A673 (cell line): ENCODE results near the gene MINDY3. TPM values are rescaled to one million over a fixed set of nuclear protein-coding genes. Genes with fewer than 3 reads are reported as not detected.
A peak's percentile ranks its signal among the peaks of the same experiment; 100 is the strongest.

Experiments
- BruUV-seq: library from RNA; stranded (reverse); fragments of 400-500 nt; replicated peaks from 2 replicates; lab custom pipeline; 2021; lab: Mats Ljungman, UMichigan
- CTCF ChIA-PET: fragments of 300-600 bp; sonication (Branson Sonifier 250); formaldehyde crosslinking; loops from one replicate; lab custom pipeline; 2022; ENCODE audit warnings: antibody characterized with exemption; lab: Charles Lee
- POLR2A ChIA-PET: fragments of 300-600 bp; sonication (Branson Sonifier 250); formaldehyde crosslinking; loops from one replicate; lab custom pipeline; 2022; ENCODE audit warnings: antibody characterized with exemption; ENCODE audit not compliant: low non-redundant PET; lab: Charles Lee
- DNase-seq: peaks from one replicate; pipeline ENCODE4 v3.0.0-alpha.2; 2015; ENCODE audit warnings: low spot score
- H3K27ac ChIP-seq: fragments of 200-600 bp; sonication (generic); 2 replicates; pipeline ENCODE4 v1.5.1; 2016; ENCODE audit warnings: mixed run types, low read depth, mild to moderate bottlenecking, mixed read lengths, antibody characterized with exemption, low read length; ENCODE audit not compliant: poor library complexity, severe bottlenecking
- H3K27me3 ChIP-seq: fragments of 200-600 bp; sonication (generic); replicated peaks from 2 replicates; pipeline ENCODE4 v1.6.1; 2017; ENCODE audit warnings: mixed run types, low read depth, mild to moderate bottlenecking, mixed read lengths, antibody characterized with exemption, low read length; ENCODE audit not compliant: insufficient read depth, poor library complexity
- H3K36me3 ChIP-seq: fragments of 200-600 bp; sonication (generic); 2 replicates; pipeline ENCODE4 v1.6.1; 2016; ENCODE audit warnings: mixed run types, mild to moderate bottlenecking, mixed read lengths, antibody characterized with exemption, low read length; ENCODE audit not compliant: insufficient read depth, poor library complexity, severe bottlenecking
- H3K4me1 ChIP-seq: fragments of 200-600 bp; sonication (generic); 2 replicates; pipeline ENCODE4 v1.6.1; 2017; ENCODE audit warnings: mixed run types, mild to moderate bottlenecking, mixed read lengths, antibody characterized with exemption, low read length; ENCODE audit not compliant: insufficient read depth, poor library complexity, severe bottlenecking
- H3K4me3 ChIP-seq: fragments of 200-600 bp; sonication (generic); 2 replicates; pipeline ENCODE4 v1.5.1; 2016; ENCODE audit warnings: low read depth, mixed run types, mild to moderate bottlenecking, mixed read lengths, low read length; ENCODE audit not compliant: poor library complexity, severe bottlenecking
- H3K9me3 ChIP-seq: fragments of 200-600 bp; sonication (generic); 2 replicates; pipeline ENCODE4 v1.6.1; 2016; ENCODE audit warnings: mixed run types, low read depth, mild to moderate bottlenecking, mixed read lengths, antibody characterized with exemption, low read length; ENCODE audit not compliant: poor library complexity, severe bottlenecking
- EZH2 ChIP-seq: fragments of 200-600 bp; sonication (generic); IDR thresholded peaks from 2 replicates; pipeline ENCODE4 v1.6.1; 2017; ENCODE audit warnings: borderline replicate concordance, low read depth, mild to moderate bottlenecking, mixed read lengths, antibody characterized with exemption, low read length; ENCODE audit not compliant: poor library complexity, severe bottlenecking
- intact Hi-C: fragments of 100-400 bp; cut with micrococcal nuclease; formaldehyde crosslinking; loops from one replicate; pipeline ENCODE4 v1.10.0; 2022; ENCODE audit not compliant: unreplicated experiment
- total RNA-seq: library from RNA; stranded (reverse); gene quantifications from 2 replicates; pipeline ENCODE4 v1.2.3, GENCODE V29; 2021
- TF ChIP-seq, protein P1 (sequence below): fragments of 300-800, 200-600 bp; sonication (generic); conservative IDR thresholded peaks from 2 replicates; pipeline ENCODE4 v1.5.1; 2017; ENCODE audit warnings: low read depth, mild to moderate bottlenecking, antibody characterized with exemption, low read length, moderate library complexity, mixed read lengths

Gene MINDY3
- total RNA-seq, 1 experiment from 2014 or later = 14.6 TPM

DNA sequence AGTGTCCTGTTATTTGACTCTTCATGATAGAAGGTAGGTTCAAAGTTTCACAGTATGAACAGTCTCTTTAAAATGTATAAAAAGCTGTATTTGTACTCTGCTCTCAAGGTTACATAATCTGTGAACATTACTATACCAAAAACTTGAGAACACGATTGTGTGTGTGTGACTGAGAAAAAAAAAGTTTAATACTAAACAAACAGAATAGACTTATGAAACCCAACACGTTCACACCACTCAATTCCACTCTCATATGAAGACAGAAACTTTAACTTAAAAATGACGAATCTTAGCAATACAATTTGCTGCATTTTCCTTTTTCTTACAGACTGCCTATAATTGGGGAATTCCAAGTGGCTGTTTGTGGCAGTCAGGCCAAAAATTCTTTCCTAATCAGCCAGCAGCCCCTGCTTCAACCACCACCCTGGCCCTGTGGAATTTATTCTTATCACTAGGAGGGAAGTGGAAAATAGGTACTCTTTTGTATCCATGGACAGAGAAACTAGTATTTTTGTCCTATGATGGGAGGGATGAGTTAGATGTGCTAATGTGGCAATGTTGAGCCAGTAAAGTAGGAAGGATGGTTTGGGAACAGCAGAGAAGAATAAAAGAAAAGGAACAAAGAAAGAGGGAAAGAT, 42.8 kb downstream of the MINDY3 start:
- Histone ChIP-seq H3K9me3 (no peaks in the 10 kb centered on the region), H3K36me3 (no peaks in the 10 kb centered on the region), H3K4me1 (peaks cover 16% of the 10 kb centered on the region), H3K4me3 (no peak overlapping the region), H3K27ac (no peak overlapping the region), H3K27me3 (no peaks in the 10 kb centered on the region)
- DNase-seq = no peak
- ChIA-PET CTCF (no interaction called here), POLR2A (no interaction called here)
- intact Hi-C loops = no loop called here
- no TSS peak for BruUV-seq
- TF ChIP-seq, protein P1, sequence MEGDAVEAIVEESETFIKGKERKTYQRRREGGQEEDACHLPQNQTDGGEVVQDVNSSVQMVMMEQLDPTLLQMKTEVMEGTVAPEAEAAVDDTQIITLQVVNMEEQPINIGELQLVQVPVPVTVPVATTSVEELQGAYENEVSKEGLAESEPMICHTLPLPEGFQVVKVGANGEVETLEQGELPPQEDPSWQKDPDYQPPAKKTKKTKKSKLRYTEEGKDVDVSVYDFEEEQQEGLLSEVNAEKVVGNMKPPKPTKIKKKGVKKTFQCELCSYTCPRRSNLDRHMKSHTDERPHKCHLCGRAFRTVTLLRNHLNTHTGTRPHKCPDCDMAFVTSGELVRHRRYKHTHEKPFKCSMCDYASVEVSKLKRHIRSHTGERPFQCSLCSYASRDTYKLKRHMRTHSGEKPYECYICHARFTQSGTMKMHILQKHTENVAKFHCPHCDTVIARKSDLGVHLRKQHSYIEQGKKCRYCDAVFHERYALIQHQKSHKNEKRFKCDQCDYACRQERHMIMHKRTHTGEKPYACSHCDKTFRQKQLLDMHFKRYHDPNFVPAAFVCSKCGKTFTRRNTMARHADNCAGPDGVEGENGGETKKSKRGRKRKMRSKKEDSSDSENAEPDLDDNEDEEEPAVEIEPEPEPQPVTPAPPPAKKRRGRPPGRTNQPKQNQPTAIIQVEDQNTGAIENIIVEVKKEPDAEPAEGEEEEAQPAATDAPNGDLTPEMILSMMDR = no peak
- no peak for TF ChIP-seq EZH2

DNA sequence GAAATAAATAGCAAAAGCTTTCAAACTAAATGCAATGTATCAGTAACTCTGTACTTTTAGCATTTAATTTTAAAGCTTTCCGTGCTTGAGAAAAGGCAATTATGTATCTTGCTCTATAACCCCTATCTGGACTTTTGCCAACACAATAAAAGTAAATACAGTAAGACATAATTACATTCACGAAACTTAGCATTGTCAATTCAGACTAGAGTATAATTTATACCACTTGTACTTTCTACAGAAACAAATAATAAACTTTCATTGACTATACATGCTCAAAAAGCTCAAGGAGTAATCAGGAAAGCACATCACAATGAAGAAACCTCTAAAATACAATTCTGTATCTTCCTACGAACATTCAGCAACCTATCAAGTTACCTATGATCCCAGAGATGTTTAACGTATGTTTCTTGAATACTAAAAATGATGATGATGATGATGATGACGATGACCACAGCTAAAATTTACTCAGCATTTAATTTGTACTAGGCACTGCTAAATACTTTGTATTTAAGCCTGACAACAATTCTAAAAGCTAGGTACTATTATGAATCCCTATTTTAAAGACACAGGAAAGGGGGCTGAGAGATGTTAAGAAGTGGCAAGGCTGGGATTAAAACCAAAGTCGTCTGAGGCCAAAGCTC, 44.9 kb downstream of the MINDY3 start:
- H3K36me3 ChIP-seq = no peaks in the 10 kb centered on the region
- peaks cover 16% of the 10 kb centered on the region for H3K4me1 ChIP-seq
- no peak overlapping the region for H3K4me3 ChIP-seq
- no peaks in the 10 kb centered on the region for H3K9me3 ChIP-seq
- POLR2A ChIA-PET = no interaction called here
- H3K27me3 ChIP-seq = no peaks in the 10 kb centered on the region
- BruUV-seq = no TSS peak
- H3K27ac ChIP-seq = no peak overlapping the region
- no peak for TF ChIP-seq EZH2
- TF ChIP-seq, protein P1 = no peak
- CTCF ChIA-PET = no interaction called here
- DNase-seq = peak; percentile 48
- intact Hi-C loops = no loop called here

DNA sequence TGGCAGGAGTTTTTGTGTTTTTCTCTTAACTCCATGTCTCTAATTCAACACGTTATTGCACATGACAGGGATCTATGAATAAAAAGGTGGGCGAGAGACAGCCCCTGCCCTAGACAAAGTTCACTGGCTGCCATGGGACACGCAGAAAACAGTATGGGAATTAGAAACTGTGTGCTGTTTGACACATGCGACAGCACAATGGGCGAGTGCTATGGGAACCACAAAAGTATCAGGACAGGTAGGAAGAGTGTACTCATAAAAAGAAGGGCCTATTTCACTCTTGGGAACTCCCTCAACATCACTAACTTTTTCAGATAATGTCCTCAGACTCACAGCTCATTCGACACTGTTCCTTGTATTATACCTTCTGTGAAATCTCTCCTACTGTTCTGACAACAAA, 45.7 kb downstream of the MINDY3 start:
- CTCF ChIA-PET = no interaction called here
- intact Hi-C loops = no loop called here
- H3K27ac ChIP-seq = no peak overlapping the region
- TF ChIP-seq, protein P1 = no peak
- TF ChIP-seq EZH2 = no peak
- no peak for DNase-seq
- H3K4me3 ChIP-seq = no peak overlapping the region
- H3K36me3 ChIP-seq = no peaks in the 10 kb centered on the region
- POLR2A ChIA-PET = no interaction called here
- H3K27me3 ChIP-seq = no peaks in the 10 kb centered on the region
- H3K4me1 ChIP-seq = peaks cover 16% of the 10 kb centered on the region
- no peaks in the 10 kb centered on the region for H3K9me3 ChIP-seq
- no TSS peak for BruUV-seq
